ENCODE data around the gene LIN52.
"Not testable (repeated sequence)": the region's sequence is repeated elsewhere in the genome, so short reads cannot be mapped to it uniquely, and the experiment has no call there.

The LIN52 gene

DNA sequence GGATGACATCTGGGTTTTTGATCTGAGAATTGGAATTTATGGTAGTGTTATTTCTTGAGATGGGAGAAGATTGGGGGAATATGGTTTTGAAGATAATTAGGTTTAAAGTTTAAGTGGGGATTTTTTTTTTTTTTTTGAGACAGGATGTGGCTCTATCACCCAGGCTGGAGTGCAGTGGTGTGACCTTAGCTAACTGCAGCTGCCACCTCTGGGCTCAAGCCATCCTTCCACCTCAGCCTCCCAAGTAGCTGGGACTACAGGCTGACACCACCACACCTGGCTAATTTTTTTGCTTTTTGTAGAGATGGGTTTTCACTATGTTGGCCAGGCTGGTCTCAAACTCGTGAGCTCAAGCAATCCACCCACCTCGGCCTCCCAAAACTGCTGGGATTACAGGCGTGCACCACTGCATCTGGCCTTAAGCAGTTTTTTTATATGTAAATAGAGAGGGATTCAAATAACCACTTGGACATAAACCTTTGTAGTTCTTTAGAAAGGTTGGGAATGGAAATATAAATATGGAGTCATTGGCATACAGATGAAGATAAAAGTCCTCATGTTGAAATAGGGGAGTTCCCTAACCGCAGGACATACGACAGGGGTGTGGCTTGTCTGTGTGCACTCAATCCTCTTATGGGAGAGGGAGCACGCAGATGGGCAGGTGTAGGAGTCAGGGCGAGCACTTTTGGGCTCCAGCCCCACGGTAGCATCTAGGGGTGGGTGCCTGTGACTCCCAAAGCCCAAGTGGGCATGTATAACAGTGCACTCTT is 4.7 kb downstream of the LIN52 start:
- Histone ChIP-seq H3K27me3 (ENCODE audit: control insufficient read depth in 5 of 5, insufficient read depth in 4 of 5, low read length in 5 of 5) (no peaks in the 10 kb centered on the region), H3K9me3 (ENCODE audit: control insufficient read depth in 5 of 5, low read length in 5 of 5) (no peaks in the 10 kb centered on the region), H3K27ac (ENCODE audit: low read depth, low read length) (no peak overlapping the region), H3K36me3 (ENCODE audit: control insufficient read depth in 5 of 5, insufficient read depth in 5 of 5, low read length in 5 of 5) (peaks cover 2 to 17% (median 3%) of the 10 kb centered on the region in 5 donors), H3K9ac (ENCODE audit: low read length in 5 of 5) (no peak overlapping the region), H3K4me1 (ENCODE audit: control insufficient read depth in 5 of 5, insufficient read depth in 5 of 5, low read length in 5 of 5) (peaks cover 0 to 13% (median 11%) of the 10 kb centered on the region in 5 donors), H3K4me3 (ENCODE audit: low read depth in 1 of 5, low read length in 5 of 5) (no peak overlapping the region)

DNA sequence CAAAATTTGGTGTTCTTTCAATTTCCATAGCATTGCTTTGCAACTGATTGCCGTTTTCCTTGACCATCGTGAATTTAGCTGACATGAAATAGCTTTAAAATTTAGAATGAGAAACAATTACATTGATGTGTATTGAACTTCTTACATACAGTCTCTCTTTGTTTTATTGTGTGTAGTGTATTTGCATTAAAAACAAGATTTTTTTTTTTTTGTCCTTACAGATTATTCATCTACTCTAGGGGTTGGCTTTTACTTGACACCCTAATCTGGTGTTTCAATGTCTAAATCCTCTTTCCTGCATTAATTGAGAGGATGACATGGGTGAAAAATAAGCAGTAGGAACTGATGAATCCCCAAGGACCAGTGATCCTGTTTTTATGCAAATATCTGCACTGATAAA is 20.6 kb downstream of the LIN52 start:
- Histone ChIP-seq H3K4me1 (ENCODE audit: control insufficient read depth in 5 of 5, insufficient read depth in 5 of 5, low read length in 5 of 5) (no peaks in the 10 kb centered on the region), H3K27me3 (ENCODE audit: control insufficient read depth in 5 of 5, insufficient read depth in 4 of 5, low read length in 5 of 5) (no peaks in the 10 kb centered on the region), H3K4me3 (ENCODE audit: low read depth in 1 of 5, low read length in 5 of 5) (no peak overlapping the region), H3K36me3 (ENCODE audit: control insufficient read depth in 5 of 5, insufficient read depth in 5 of 5, low read length in 5 of 5) (peaks cover 2 to 39% (median 23%) of the 10 kb centered on the region in 5 donors), H3K27ac (ENCODE audit: low read depth, low read length) (no peak overlapping the region), H3K9ac (ENCODE audit: low read length in 5 of 5) (no peak overlapping the region), H3K9me3 (ENCODE audit: control insufficient read depth in 5 of 5, low read length in 5 of 5) (no peaks in the 10 kb centered on the region)

DNA sequence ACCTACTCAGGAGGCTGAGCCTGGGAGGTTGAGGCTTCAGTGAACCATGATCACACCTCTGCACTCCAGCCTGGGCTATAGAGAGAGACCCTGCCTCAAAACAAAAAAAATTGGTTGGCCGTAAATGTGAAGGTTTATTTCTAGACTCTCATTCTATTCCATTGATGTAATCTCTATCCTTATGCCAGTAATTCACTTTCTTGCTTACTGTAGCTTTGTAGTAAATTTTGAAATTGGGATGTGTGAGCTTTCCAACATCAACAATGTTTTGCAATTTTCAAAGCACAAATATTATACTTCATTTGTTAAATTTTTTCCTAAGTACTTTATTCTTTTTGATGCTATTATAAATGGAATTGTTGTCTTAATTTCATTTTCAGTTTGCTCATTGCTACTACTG is 24.6 kb downstream of the LIN52 start:
- no peak overlapping the region for H3K4me3 ChIP-seq (ENCODE audit: low read depth in 1 of 5, low read length in 5 of 5)
- no peaks in the 10 kb centered on the region for H3K9me3 ChIP-seq (ENCODE audit: control insufficient read depth in 5 of 5, low read length in 5 of 5)
- H3K27ac ChIP-seq (ENCODE audit: low read depth, low read length): no peak overlapping the region
- no peaks in the 10 kb centered on the region for H3K27me3 ChIP-seq (ENCODE audit: control insufficient read depth in 5 of 5, insufficient read depth in 4 of 5, low read length in 5 of 5)
- H3K36me3 ChIP-seq (ENCODE audit: control insufficient read depth in 5 of 5, insufficient read depth in 5 of 5, low read length in 5 of 5): peaks cover 2 to 29% (median 12%) of the 10 kb centered on the region in 5 donors
- no peaks in the 10 kb centered on the region for H3K4me1 ChIP-seq (ENCODE audit: control insufficient read depth in 5 of 5, insufficient read depth in 5 of 5, low read length in 5 of 5)
- no peak overlapping the region for H3K9ac ChIP-seq (ENCODE audit: low read length in 5 of 5)

DNA sequence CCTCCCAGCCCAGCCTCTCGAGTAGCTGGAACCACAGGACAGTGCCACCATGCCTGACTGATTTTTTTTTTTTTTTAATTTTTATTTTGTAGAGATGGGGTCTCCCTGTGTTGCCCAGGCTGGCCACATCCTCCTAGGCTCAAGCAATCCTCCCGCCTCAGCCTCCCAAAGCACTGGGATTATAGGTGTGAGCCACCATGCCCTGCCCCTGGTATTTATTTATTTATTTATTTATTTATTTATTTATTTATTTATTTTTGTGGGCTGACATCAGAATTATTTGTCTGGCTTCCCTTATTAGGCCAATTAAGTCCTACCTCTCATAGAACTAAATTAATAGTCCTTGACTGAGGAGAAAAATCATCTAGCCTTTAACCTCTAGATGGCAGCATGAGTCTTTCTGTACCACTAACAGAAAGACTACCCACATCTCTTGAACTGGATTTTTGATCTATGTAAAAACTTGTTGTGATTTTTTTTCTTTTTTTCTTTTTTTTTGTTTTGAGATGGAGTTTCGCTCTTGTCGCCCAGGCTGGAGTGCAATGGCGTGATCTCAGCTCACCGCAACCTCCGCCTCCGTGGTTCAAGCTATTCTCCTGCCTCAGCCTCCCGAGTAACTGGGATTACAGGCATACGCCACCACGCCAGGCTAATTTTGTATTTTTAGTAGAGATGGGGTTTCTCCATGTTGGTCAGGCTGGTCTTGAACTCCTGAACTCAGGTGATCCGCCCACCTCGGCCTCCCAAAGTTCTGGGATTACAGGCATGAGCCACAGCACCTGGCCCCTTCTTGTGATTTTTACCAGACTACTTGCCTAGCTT is 26.9 kb downstream of the LIN52 start:
- H3K9me3 ChIP-seq (ENCODE audit: control insufficient read depth in 5 of 5, low read length in 5 of 5); H3K27ac ChIP-seq (ENCODE audit: low read depth, low read length); H3K9ac ChIP-seq (ENCODE audit: low read length in 5 of 5); H3K27me3 ChIP-seq (ENCODE audit: control insufficient read depth in 5 of 5, insufficient read depth in 4 of 5, low read length in 5 of 5); H3K4me3 ChIP-seq (ENCODE audit: low read depth in 1 of 5, low read length in 5 of 5); H3K4me1 ChIP-seq (ENCODE audit: control insufficient read depth in 5 of 5, insufficient read depth in 5 of 5, low read length in 5 of 5): not testable (repeated sequence)
- peaks cover 2 to 25% (median 12%) of the 10 kb centered on the region in 5 donors for H3K36me3 ChIP-seq (ENCODE audit: control insufficient read depth in 5 of 5, insufficient read depth in 5 of 5, low read length in 5 of 5)

DNA sequence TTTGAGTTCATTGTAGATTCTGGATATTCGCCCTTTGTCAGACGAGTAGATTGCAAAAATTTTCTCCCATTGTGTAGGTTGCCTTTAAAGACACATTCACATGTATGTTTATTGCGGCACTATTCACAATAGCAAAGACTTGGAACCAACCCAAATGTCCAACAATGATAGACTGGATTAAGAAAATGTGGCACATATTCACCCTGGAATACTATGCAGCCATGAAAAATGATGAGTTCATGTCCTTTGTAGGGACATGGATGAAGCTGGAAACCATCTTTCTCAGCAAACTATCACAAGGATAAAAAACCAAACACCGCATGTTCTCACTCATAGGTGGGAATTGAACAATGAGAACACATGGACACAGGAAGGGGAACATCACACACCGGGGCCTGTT is 40.7 kb downstream of the LIN52 start:
- H3K36me3 ChIP-seq (ENCODE audit: control insufficient read depth in 5 of 5, insufficient read depth in 5 of 5, low read length in 5 of 5); H3K9ac ChIP-seq (ENCODE audit: low read length in 5 of 5); H3K9me3 ChIP-seq (ENCODE audit: control insufficient read depth in 5 of 5, low read length in 5 of 5); H3K27ac ChIP-seq (ENCODE audit: low read depth, low read length); H3K27me3 ChIP-seq (ENCODE audit: control insufficient read depth in 5 of 5, insufficient read depth in 4 of 5, low read length in 5 of 5); H3K4me1 ChIP-seq (ENCODE audit: control insufficient read depth in 5 of 5, insufficient read depth in 5 of 5, low read length in 5 of 5); H3K4me3 ChIP-seq (ENCODE audit: low read depth in 1 of 5, low read length in 5 of 5): not testable (repeated sequence)

DNA sequence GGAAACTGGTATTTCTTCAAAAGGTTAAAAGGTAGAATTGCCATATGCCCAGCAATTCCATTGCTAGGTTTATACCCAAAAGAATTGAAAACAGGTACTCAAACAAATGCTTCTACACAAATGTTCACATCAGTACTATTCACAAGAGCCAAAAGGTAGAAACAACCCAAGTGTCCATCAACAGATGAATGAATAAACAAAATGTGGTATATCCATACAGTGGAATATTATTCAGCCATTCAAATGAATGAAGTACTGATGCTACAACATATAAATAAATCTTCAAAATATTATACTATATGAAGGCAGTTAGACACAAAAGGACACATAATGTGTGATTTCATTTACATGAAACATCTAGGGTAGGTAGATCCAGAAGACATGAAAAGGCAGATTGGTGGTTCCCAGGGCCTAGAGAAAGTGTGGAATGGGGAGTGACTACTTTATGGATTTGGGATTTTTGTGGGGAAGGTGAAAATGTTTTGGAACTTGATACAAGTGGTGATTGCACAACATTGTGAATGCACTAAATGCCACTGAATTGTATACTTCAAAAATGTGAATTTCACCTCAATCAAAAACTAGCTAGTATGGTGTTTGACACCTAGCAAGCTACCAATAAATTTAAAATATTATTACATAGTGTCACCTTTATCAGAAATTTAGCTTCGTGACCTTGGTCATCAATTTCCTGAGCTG is 41.7 kb downstream of the LIN52 start:
- Histone ChIP-seq H3K27ac (ENCODE audit: low read depth, low read length) (no peak overlapping the region), H3K9ac (ENCODE audit: low read length in 5 of 5) (no peak overlapping the region), H3K36me3 (ENCODE audit: control insufficient read depth in 5 of 5, insufficient read depth in 5 of 5, low read length in 5 of 5) (peaks cover 0 to 4% (median 0%) of the 10 kb centered on the region in 5 donors), H3K9me3 (ENCODE audit: control insufficient read depth in 5 of 5, low read length in 5 of 5) (no peaks in the 10 kb centered on the region), H3K27me3 (ENCODE audit: control insufficient read depth in 5 of 5, insufficient read depth in 4 of 5, low read length in 5 of 5) (no peaks in the 10 kb centered on the region), H3K4me3 (ENCODE audit: low read depth in 1 of 5, low read length in 5 of 5) (no peak overlapping the region), H3K4me1 (ENCODE audit: control insufficient read depth in 5 of 5, insufficient read depth in 5 of 5, low read length in 5 of 5) (no peaks in the 10 kb centered on the region)

DNA sequence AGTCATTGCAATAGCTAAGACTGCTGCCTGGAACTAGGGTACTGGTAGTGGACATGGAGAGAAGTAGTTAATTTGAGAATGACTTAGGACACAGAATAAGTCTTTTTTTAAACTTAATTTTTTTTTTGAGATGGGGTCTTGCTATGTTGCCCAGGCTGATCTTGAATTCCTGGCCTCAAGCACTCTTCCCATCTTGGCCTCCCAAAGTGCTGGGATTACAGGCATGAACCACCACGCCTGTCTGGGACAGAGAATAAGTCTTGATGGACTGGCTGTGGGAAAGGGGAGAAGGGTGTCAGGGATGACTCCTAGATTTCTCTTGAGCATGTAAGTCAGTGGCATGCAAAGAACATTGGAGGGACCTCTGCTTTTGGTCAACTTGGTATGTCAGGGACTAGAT is 42.9 kb downstream of the LIN52 start:
- H3K36me3 ChIP-seq (ENCODE audit: control insufficient read depth in 5 of 5, insufficient read depth in 5 of 5, low read length in 5 of 5): peaks cover 0 to 4% (median 0%) of the 10 kb centered on the region in 5 donors
- no peaks in the 10 kb centered on the region for H3K27me3 ChIP-seq (ENCODE audit: control insufficient read depth in 5 of 5, insufficient read depth in 4 of 5, low read length in 5 of 5)
- H3K9ac ChIP-seq (ENCODE audit: low read length in 5 of 5): no peak overlapping the region
- no peaks in the 10 kb centered on the region for H3K9me3 ChIP-seq (ENCODE audit: control insufficient read depth in 5 of 5, low read length in 5 of 5)
- no peaks in the 10 kb centered on the region for H3K4me1 ChIP-seq (ENCODE audit: control insufficient read depth in 5 of 5, insufficient read depth in 5 of 5, low read length in 5 of 5)
- no peak overlapping the region for H3K27ac ChIP-seq (ENCODE audit: low read depth, low read length)
- H3K4me3 ChIP-seq (ENCODE audit: low read depth in 1 of 5, low read length in 5 of 5): no peak overlapping the region

DNA sequence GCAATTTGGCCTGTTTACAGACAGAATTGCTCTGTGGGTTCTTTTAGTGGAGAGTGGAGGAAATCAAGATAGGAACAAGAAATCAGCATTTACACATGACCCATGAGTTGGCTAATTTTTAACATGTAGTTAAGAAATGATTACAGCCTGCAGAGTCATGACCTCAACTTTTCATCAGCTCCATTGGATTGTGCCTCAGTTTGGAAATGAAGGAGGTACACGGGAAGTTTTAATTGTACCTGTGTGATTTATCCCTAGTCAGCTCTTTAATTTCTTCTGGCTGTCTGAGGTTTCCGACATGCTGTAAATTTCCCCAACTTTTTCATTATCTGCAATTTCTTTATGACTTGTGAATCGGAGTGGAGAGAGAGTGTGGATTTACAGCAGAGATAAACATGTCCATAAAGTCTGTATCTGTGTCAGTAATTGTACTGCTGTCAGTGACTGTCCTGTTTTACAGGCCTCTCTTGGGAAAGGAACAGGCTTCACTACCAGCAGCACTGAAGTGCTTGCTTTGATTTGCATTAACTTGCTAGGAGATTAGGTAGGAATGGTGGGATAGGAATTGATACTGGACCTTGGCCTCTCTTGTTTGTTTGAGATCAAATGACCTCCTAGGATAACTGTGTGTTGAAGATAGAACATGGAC is 49.2 kb downstream of the LIN52 start:
- Histone ChIP-seq H3K27ac (ENCODE audit: low read depth, low read length) (no peak overlapping the region), H3K36me3 (ENCODE audit: control insufficient read depth in 5 of 5, insufficient read depth in 5 of 5, low read length in 5 of 5) (no peaks in the 10 kb centered on the region), H3K9me3 (ENCODE audit: control insufficient read depth in 5 of 5, low read length in 5 of 5) (no peaks in the 10 kb centered on the region), H3K4me3 (ENCODE audit: low read depth in 1 of 5, low read length in 5 of 5) (no peak overlapping the region), H3K27me3 (ENCODE audit: control insufficient read depth in 5 of 5, insufficient read depth in 4 of 5, low read length in 5 of 5) (no peaks in the 10 kb centered on the region), H3K4me1 (ENCODE audit: control insufficient read depth in 5 of 5, insufficient read depth in 5 of 5, low read length in 5 of 5) (peaks cover 0 to 7% (median 0%) of the 10 kb centered on the region in 5 donors), H3K9ac (ENCODE audit: low read length in 5 of 5) (no peak overlapping the region)

DNA sequence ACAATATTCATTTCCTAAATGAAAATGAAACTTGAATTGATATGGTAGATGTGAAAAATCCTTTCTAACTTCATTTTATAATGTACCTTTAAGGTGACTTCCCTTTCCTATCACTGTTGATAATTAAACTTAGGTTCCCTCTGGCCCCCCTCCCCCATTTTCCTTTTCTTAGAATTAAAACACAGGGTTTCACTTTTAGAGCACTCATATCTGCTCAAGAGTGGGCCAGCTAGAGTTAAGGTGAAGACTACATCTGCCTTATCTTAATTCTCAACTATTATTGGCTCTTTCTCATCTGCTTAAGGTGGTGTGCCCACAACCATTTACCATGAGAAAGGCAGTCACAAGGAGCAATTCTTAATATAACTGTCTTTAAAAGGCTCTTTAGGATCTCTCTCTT is 49.7 kb downstream of the LIN52 start:
- Histone ChIP-seq H3K4me1 (ENCODE audit: control insufficient read depth in 5 of 5, insufficient read depth in 5 of 5, low read length in 5 of 5) (peaks cover 0 to 7% (median 0%) of the 10 kb centered on the region in 5 donors), H3K27me3 (ENCODE audit: control insufficient read depth in 5 of 5, insufficient read depth in 4 of 5, low read length in 5 of 5) (no peaks in the 10 kb centered on the region), H3K9ac (ENCODE audit: low read length in 5 of 5) (no peak overlapping the region), H3K27ac (ENCODE audit: low read depth, low read length) (no peak overlapping the region), H3K9me3 (ENCODE audit: control insufficient read depth in 5 of 5, low read length in 5 of 5) (no peaks in the 10 kb centered on the region), H3K4me3 (ENCODE audit: low read depth in 1 of 5, low read length in 5 of 5) (no peak overlapping the region), H3K36me3 (ENCODE audit: control insufficient read depth in 5 of 5, insufficient read depth in 5 of 5, low read length in 5 of 5) (no peaks in the 10 kb centered on the region)

Measured in subcutaneous abdominal adipose tissue (tissue), 5 donors.